ENCODE measurements around the gene PHF20. TPM values are rescaled to one million over a fixed set of nuclear protein-coding genes. Genes with fewer than 3 reads are reported as not detected.
A peak's percentile ranks its signal among the peaks of the same experiment; 100 is the strongest.

The PHF20 gene
- total RNA-seq, 2 experiments from 2014 or later, result 53.6 to 61.5 TPM

DNA sequence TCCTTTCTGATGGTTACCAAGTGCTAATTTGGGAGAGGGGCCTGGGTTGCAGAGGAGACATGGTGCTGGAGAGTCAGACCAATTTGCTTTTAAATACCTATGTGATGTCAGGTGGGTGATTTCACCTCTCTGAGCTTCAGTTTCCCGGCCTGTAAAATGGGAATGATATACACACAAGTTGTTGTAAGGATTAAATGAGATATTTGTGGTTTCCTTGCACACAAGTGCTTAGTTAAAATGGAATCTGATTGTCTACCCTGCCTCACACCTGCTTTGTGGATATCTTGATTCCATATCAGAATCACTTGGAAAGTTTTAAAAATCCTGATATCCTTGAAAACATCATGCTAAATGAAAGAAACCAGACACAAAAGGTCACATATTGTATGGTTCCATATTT lies 138.0 kb downstream of the PHF20 start:
- no peak overlapping the region for H3K4me3 Mint-ChIP-seq
- POLR2A ChIA-PET, result no interaction called here
- no peak for DNase-seq
- H3K36me3 Mint-ChIP-seq (ENCODE audit: low read depth), result peaks cover 36% of the 10 kb centered on the region
- no peaks in the 10 kb centered on the region for H3K9me3 Mint-ChIP-seq (ENCODE audit: insufficient read depth)
- H3K4me1 Mint-ChIP-seq (ENCODE audit: low read depth), result peaks cover 16% of the 10 kb centered on the region
- CTCF ChIA-PET, result interaction anchor here (1.4 to 2.7 kb wide), 3 partner anchors 17 to 38 kb away, joined by 3 to 9 read pairs (median 9); no protein-coding TSS in a partner anchor
- ATAC-seq, result no peak
- no peaks in the 10 kb centered on the region for H3K27me3 Mint-ChIP-seq (ENCODE audit: low read depth)
- H3K27ac Mint-ChIP-seq, result peak overlapping the region; percentile 33

DNA sequence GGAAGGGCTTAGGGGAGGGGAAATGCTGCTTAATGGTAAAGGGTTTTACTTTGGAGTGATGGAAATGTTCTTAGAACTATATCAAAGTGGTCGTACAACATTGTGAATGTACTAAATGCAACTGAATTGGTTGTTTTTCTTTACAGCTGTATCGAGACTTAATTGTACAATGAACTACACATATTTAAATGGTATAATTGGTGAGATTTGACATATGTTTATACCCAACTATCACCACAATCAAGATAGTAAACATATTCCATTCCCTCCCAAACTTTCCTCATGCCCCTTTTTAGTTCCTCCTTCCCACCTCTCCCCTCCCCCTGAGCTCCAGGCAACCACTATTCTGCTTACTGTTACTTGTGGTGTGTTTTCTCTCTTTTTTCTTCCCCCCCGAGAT lies 138.4 kb downstream of the PHF20 start:
- Mint-ChIP-seq H3K27ac (no peak overlapping the region), H3K27me3 (ENCODE audit: low read depth) (no peaks in the 10 kb centered on the region), H3K9me3 (ENCODE audit: insufficient read depth) (no peaks in the 10 kb centered on the region), H3K4me3 (no peak overlapping the region), H3K36me3 (ENCODE audit: low read depth) (peaks cover 33% of the 10 kb centered on the region), H3K4me1 (ENCODE audit: low read depth) (peaks cover 16% of the 10 kb centered on the region)
- ChIA-PET CTCF (interaction anchor here (2.7 kb wide), 1 partner anchor 37 kb away, joined by 9 read pairs; no protein-coding TSS in a partner anchor), POLR2A (no interaction called here)
- ATAC-seq (no peak), DNase-seq (no peak)

- H3K9me3 Mint-ChIP-seq (ENCODE audit: insufficient read depth), result no peaks in the 10 kb centered on the region
- peaks cover 39% of the 10 kb centered on the region for H3K36me3 Mint-ChIP-seq (ENCODE audit: low read depth)
- H3K4me1 Mint-ChIP-seq (ENCODE audit: low read depth), result peaks cover 16% of the 10 kb centered on the region
- POLR2A ChIA-PET, result no interaction called here
- DNase-seq, result no peak
- no peak for ATAC-seq
- H3K27ac Mint-ChIP-seq, result peak overlapping the region; percentile 34
- no peaks in the 10 kb centered on the region for H3K27me3 Mint-ChIP-seq (ENCODE audit: low read depth)
- H3K4me3 Mint-ChIP-seq, result no peak overlapping the region
- CTCF ChIA-PET, result interaction anchor here (2.3 kb wide), 1 partner anchor 41 kb away, joined by 6 read pairs; the partner anchor contains the start of gene SCAND1
Observed at GRCh38 chr20:35912881-35913280, 141.1 kb downstream of the PHF20 start.

DNA sequence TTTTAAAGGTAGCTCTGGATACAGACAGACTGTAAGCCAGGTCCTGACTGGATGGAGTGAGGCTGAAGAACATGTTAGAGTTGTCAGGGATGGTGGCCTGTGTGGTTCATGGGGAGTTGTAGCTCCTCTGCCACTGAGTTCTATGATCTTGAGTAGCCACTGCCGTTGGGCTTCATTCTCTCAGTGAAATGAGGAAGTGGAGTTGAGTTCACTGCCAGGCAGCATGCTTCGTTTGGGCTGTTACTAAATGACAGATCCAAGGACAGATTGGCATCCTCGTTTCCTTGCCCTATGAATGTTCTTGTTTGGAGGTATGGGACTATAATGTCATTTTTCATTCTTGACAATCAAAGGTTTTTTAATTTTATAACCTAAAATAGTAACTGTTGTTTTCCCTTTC lies 145.3 kb downstream of the PHF20 start:
- Mint-ChIP-seq H3K9me3 (ENCODE audit: insufficient read depth) (no peaks in the 10 kb centered on the region), H3K4me1 (ENCODE audit: low read depth) (peaks cover 5% of the 10 kb centered on the region), H3K36me3 (ENCODE audit: low read depth) (peaks cover 47% of the 10 kb centered on the region), H3K27me3 (ENCODE audit: low read depth) (no peaks in the 10 kb centered on the region), H3K4me3 (no peak overlapping the region), H3K27ac (no peak overlapping the region)
- DNase-seq, result no peak
- no peak for ATAC-seq
- ChIA-PET POLR2A (no interaction called here), CTCF (interaction anchor here (0.9 to 2.2 kb wide), 3 partner anchors 12 to 37 kb away, joined by 4 to 7 read pairs (median 5); partner anchors contain the start of gene SCAND1)

DNA sequence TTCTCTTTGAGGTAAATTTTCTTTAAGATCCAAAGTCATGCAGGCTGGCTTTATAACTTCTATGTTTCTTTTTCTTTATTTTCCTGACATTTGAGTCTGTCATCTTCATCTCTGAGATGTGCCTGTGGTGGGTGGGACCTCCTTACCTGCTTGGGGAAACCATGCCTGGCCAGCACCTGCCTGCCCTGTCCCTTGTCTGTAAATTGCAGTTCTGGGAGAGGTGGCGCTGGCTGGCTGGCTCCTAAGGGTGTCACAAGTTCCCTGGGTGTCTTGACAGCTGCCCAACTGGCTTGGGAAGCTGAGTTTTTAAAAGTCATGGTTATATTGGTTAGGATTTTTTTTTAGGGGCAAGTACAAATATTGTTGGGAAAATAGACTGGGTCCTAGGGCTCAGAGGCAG lies 146.2 kb downstream of the PHF20 start:
- no peaks in the 10 kb centered on the region for H3K27me3 Mint-ChIP-seq (ENCODE audit: low read depth)
- POLR2A ChIA-PET, result interaction anchor here (0.8 kb wide), 1 partner anchor 558 kb away, joined by 3 read pairs; no protein-coding TSS in a partner anchor
- ATAC-seq (no peak), DNase-seq (no peak)
- no peaks in the 10 kb centered on the region for H3K9me3 Mint-ChIP-seq (ENCODE audit: insufficient read depth)
- H3K4me1 Mint-ChIP-seq (ENCODE audit: low read depth), result peaks cover 5% of the 10 kb centered on the region
- CTCF ChIA-PET, result interaction anchor here (2.2 kb wide), 1 partner anchor 36 kb away, joined by 7 read pairs; the partner anchor contains the start of gene SCAND1
- no peak overlapping the region for H3K27ac Mint-ChIP-seq
- peaks cover 41% of the 10 kb centered on the region for H3K36me3 Mint-ChIP-seq (ENCODE audit: low read depth)
- H3K4me3 Mint-ChIP-seq, result no peak overlapping the region

DNA sequence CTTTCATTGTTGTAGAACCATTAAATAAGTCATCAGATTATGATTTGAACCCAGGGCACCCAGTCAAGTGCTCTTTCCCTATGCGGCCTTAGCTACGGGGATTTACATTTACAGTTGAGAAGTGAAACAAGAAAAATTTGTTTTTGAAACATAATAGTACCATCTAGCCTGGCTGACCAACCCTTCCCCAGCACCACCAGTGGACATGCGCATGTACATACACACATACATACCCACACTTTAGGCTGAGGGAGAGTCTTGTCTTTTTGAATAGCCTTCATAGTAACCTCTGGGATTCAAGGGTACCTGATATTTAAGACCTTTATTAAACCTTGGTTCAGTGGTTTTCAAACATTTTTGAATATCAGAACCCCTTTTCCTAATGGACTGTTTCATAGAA lies 148.7 kb downstream of the PHF20 start:
- POLR2A ChIA-PET, result no interaction called here
- CTCF ChIA-PET, result no interaction called here
- DNase-seq, result no peak
- Mint-ChIP-seq H3K36me3 (ENCODE audit: low read depth) (peaks cover 29% of the 10 kb centered on the region), H3K4me1 (ENCODE audit: low read depth) (no peaks in the 10 kb centered on the region), H3K27me3 (ENCODE audit: low read depth) (no peaks in the 10 kb centered on the region), H3K9me3 (ENCODE audit: insufficient read depth) (no peaks in the 10 kb centered on the region), H3K4me3 (no peak overlapping the region), H3K27ac (no peak overlapping the region)
- ATAC-seq, result no peak

DNA sequence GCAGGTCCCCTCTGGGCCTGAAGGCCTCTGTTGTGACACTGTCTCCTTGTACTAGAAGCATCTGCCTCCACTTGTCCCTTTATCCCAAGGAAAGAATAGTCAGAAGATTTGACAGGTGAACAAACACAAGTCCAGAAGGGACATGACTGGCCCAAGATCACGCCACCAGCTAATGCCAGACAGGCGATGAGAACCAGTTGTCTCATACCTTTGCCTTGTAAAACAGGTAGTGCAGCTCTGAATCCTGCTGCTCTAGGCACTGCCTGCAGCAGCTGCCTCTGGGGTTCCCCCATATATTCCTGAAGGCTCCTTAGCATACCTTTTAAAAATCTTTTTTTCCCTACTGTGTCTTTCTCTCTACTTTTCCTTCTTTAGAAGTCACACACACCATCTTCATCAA lies 157.5 kb downstream of the PHF20 start:
- ChIA-PET CTCF (interaction anchor here (0.5 kb wide), 1 partner anchor 318 kb away, joined by 3 read pairs; no protein-coding TSS in a partner anchor), POLR2A (no interaction called here)
- no peak overlapping the region for H3K27ac Mint-ChIP-seq
- peaks cover 39% of the 10 kb centered on the region for H3K36me3 Mint-ChIP-seq (ENCODE audit: low read depth)
- H3K4me1 Mint-ChIP-seq (ENCODE audit: low read depth), result peaks cover 9% of the 10 kb centered on the region
- ATAC-seq, result no peak
- no peaks in the 10 kb centered on the region for H3K27me3 Mint-ChIP-seq (ENCODE audit: low read depth)
- DNase-seq, result no peak
- H3K9me3 Mint-ChIP-seq (ENCODE audit: insufficient read depth), result no peaks in the 10 kb centered on the region
- H3K4me3 Mint-ChIP-seq, result no peak overlapping the region

DNA sequence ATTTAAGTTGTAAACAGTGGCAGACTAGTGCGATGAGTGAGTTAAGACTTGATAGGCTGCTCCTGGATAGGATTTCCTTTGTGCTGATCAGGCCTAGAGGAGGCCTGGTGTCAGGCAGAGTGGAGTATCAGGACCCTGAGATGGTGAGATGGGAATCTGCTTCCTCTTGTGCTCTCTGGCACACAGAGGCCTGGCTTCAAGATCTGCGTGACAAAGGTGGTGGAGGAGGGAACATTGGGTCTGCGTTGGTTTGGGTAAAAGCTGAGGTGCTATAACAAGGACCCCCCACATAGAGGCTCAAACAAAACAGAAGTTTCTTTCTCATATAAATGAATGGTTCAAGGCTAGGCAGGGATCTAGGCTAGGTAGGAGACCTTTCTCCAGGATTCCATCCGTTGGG lies 162.2 kb downstream of the PHF20 start:
- H3K36me3 Mint-ChIP-seq (ENCODE audit: low read depth), result peaks cover 46% of the 10 kb centered on the region
- POLR2A ChIA-PET, result interaction anchor here (0.6 kb wide), 1 partner anchor 20 kb away, joined by 3 read pairs; the partner anchor contains the start of gene SCAND1

GRCh38 chr20:35939264-35939663 lies 167.4 kb downstream of the PHF20 start:
- ATAC-seq, result no peak
- Mint-ChIP-seq H3K4me1 (ENCODE audit: low read depth) (peaks cover 9% of the 10 kb centered on the region), H3K9me3 (ENCODE audit: insufficient read depth) (no peaks in the 10 kb centered on the region), H3K4me3 (no peak overlapping the region), H3K27me3 (ENCODE audit: low read depth) (no peaks in the 10 kb centered on the region), H3K27ac (no peak overlapping the region), H3K36me3 (ENCODE audit: low read depth) (peaks cover 27% of the 10 kb centered on the region)
- DNase-seq, result no peak
- POLR2A ChIA-PET, result no interaction called here
- CTCF ChIA-PET, result no interaction called here

More for the DNA sequence above, 162.2 kb downstream of the PHF20 start:
- CTCF ChIA-PET, result no interaction called here
- Mint-ChIP-seq H3K9me3 (ENCODE audit: insufficient read depth) (no peaks in the 10 kb centered on the region), H3K27me3 (ENCODE audit: low read depth) (no peaks in the 10 kb centered on the region), H3K4me1 (ENCODE audit: low read depth) (peaks cover 18% of the 10 kb centered on the region), H3K4me3 (no peak overlapping the region), H3K27ac (no peak overlapping the region)
- ATAC-seq (no peak), DNase-seq (no peak)

- ChIA-PET POLR2A (interaction anchor here (2.0 kb wide), 1 partner anchor 12 kb away, joined by 14 read pairs; the partner anchor contains the start of gene SCAND1), CTCF (interaction anchor here (1.4 to 6.7 kb wide), 2 partner anchors 13 to 197 kb away, joined by 3 to 28 read pairs; partner anchors contain the start of gene SCAND1)
- Mint-ChIP-seq H3K4me3 (no peak overlapping the region), H3K36me3 (ENCODE audit: low read depth) (peaks cover 21% of the 10 kb centered on the region), H3K9me3 (ENCODE audit: insufficient read depth) (no peaks in the 10 kb centered on the region), H3K27ac (no peak overlapping the region), H3K27me3 (ENCODE audit: low read depth) (no peaks in the 10 kb centered on the region), H3K4me1 (ENCODE audit: low read depth) (no peaks in the 10 kb centered on the region)
- ATAC-seq (no peak), DNase-seq (no peak)
Observed at GRCh38 chr20:35941620-35942019, 169.8 kb downstream of the PHF20 start.

GRCh38 chr20:35942243-35942642 lies 170.4 kb downstream of the PHF20 start:
- no peaks in the 10 kb centered on the region for H3K27me3 Mint-ChIP-seq (ENCODE audit: low read depth)
- no peaks in the 10 kb centered on the region for H3K4me1 Mint-ChIP-seq (ENCODE audit: low read depth)
- H3K4me3 Mint-ChIP-seq, result no peak overlapping the region
- DNase-seq, result no peak
- CTCF ChIA-PET, result interaction anchor here (1.4 to 6.7 kb wide), 2 partner anchors 12 to 196 kb away, joined by 3 to 28 read pairs; partner anchors contain the start of gene SCAND1
- H3K36me3 Mint-ChIP-seq (ENCODE audit: low read depth), result peaks cover 24% of the 10 kb centered on the region
- POLR2A ChIA-PET, result interaction anchor here (1.5 to 2.0 kb wide), 2 partner anchors 11 to 12 kb away, joined by 7 to 14 read pairs; partner anchors contain the start of gene SCAND1
- H3K9me3 Mint-ChIP-seq (ENCODE audit: insufficient read depth), result no peaks in the 10 kb centered on the region
- ATAC-seq, result no peak
- peak overlapping the region; percentile 57 for H3K27ac Mint-ChIP-seq

DNA sequence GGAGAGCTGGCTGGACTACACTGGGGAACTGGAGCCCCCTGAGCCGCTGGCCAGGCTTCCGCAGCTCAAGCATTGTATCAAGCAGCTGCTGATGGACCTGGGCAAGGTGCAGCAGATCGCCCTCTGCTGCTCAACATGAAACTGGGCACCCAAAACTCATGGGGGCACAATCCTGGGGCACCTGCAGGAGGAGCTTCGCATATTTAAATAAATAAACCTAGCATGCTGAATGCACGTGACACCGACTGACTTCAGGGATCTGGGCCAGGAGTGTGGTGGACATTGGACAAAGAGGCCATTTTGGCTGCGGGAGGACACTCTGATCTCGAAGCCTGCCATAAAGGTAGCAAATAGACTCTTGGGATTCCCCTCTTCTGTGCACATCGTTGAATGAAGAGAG lies 175.7 kb downstream of the PHF20 start:
- peak; percentile 79 for ATAC-seq
- H3K4me1 Mint-ChIP-seq (ENCODE audit: low read depth), result peaks cover 10% of the 10 kb centered on the region
- no peaks in the 10 kb centered on the region for H3K9me3 Mint-ChIP-seq (ENCODE audit: insufficient read depth)
- H3K27me3 Mint-ChIP-seq (ENCODE audit: low read depth), result no peaks in the 10 kb centered on the region
- no peak overlapping the region for H3K4me3 Mint-ChIP-seq
- CTCF ChIA-PET, result interaction anchor here (0.6 to 6.7 kb wide), 18 partner anchors 7 to 329 kb away, joined by 3 to 28 read pairs (median 4); partner anchors contain the start of genes RBM39 and SCAND1
- no peak overlapping the region for H3K27ac Mint-ChIP-seq
- H3K36me3 Mint-ChIP-seq (ENCODE audit: low read depth), result peaks cover 21% of the 10 kb centered on the region
- peak; percentile 56 for DNase-seq
- POLR2A ChIA-PET, result interaction anchor here (1.1 kb wide), 1 partner anchor 205 kb away, joined by 3 read pairs; no protein-coding TSS in a partner anchor

Data from activated CD8-positive, alpha-beta T cell treated with anti-CD3 and anti-CD28 coated beads, Interleukin-2, amount 10 ng/mL, durations not matched to agents 7 days and 5 days (primary cell).